Stimulated activated CD4-positive, alpha-beta T cell treated with anti-CD3 and anti-CD28 coated beads, Interleukin-1b, Interleukin-23, amount 100 ng/mL, for 1 hour (primary cell): ENCODE measurements around the gene KCTD18.
A peak's percentile ranks its signal among the peaks of the same experiment; 100 is the strongest.

Experiments used
- DNase-seq, 2 donors: peaks; one replicate each; pipeline ENCODE4 v3.0.0-alpha.2; 2020; ENCODE audit warnings: low read depth in 2 of 2

The KCTD18 gene

DNA sequence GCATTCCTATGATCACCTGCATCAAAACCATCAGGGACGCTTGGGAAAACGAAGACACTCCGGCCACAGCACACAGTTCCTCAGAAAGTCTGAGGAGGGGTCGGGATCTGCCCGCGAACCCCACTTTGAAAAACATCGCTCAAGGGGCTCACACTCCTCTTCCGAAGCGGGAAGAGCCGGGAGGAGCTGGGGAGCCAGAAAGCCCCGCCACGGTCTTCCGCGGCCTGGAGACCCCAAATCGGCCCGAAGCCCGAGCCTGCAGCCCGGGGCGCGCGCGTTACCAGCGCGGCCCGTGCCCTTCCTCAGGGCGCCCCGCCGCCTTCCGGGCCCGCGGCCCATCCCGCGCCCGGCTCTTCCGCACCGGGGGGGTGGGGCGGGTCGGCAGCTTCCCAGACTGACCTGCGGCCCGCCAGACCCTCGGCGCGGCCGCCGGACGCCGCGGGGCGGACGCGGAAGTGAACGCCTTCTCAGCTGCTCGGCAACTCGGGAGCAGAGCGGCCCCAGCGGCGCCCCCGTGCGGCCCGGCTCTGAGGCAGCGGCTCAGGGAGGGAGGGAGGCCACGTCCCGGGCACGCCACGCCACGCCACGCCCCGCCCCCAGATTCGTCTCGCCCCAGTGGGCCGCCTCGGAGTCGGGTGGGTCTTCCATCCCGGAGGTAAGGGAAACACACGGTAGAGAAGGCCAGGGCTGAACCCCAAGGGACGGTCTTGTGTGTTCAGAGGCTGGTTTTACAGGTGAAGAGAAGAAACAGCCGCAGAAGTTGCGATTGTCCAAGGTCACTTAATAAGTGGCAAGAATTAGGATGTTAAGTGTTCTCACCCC is at the start of gene KCTD18:
KCTD18 (minus strand) TSS at position 457 of the 822 bp plus-strand sequence. CDS start 3,052 bp downstream, outside the sequence.
- DNase-seq, result peak; percentile 68 to 85

DNA sequence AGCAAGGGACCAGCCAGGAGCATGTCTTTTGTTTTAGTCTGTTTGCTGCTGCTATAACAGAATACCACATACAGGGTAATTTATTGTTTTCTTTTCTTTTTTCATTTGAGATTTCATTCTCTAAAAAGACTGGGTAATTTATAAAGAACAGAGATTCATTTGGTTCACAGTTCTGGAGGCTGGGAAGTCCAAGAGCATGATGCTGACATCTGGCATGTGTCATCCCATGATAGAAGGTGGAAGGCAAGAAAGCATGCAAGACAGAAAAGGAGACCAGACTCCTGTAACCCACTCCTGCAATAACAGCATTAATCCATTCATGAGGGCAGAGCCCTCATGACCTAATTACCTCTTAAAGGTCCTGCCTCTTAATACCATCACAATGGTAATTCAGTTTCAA is 30.9 kb upstream of the KCTD18 start:
- no peak for DNase-seq

DNA sequence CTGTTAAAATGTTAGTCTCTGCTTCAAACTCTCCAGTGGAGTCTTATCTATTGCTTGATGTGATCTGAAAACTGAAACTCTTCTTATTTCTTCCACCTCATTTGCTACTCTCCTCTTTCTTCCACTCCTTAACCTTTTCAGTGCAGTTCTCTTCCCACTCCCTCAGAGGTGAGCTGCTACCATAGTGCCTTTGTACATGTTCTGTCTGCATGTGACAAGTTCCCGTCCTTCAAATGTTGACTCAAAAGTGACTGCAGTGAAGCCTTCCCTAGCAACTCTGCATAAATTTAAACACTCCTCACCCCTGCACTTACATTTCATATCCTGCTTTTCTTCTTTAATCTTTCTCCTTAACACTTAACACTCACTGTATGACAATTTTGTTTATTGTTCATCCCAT is 28.3 kb upstream of the KCTD18 start:
- no peak for DNase-seq

DNA sequence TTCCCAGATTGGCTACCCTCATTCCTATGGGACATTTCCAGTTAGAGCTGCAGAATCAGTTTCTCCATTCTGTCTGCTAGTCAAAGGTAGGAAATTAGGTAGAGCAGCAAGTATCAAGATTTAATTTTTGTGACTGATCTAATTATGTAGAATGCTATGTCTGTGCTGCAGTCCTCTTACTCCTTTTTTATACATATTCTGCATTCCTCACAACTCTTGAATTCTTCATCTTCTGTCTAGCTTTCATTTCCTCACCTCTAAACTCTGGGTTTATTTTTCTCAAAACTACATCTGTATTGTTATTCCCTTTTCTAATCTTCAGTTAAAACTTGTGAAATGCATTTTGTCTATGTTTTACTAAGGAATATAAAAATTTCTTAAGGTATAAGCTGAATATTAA is 24.7 kb upstream of the KCTD18 start:
- no peak for DNase-seq

DNA sequence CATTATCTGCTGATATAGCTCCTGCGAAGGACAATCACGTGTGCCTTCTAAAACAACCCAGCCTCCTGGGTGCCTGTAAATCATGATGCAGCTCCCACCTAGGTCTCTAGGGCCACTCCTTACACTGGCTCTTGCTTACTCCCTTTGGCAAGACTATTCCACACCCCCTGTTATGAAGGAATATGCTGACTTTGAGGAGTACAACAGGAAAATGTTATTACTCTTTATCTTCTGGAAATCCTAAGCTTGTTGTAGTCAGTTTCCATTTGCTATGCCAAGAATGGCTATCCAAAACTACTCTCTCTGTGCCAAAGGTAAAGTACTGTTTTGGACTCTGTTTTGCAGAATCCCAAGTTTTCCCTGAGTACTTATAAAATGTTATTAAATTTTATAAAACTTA is 23.9 kb upstream of the KCTD18 start:
- no peak for DNase-seq

DNA sequence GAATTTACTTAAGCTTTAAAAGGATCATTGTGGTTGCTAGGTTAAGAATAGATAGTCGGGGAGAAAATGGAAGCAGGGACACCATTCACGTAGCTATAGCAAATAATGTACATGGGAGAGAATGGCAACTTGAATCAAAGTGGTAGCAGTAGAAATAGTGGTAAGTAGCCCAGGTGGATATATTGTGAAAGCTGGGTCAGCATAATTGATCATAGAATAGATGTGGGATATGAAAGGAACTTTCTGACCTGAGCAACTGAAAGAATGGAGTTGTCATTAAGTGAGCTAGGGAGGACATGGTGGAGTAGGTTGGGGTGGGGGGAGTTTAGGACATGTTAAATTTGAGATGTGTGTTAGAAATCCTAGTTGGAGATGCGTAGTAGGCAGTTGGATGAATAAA is 18.4 kb upstream of the KCTD18 start:
- DNase-seq, result no peak

DNA sequence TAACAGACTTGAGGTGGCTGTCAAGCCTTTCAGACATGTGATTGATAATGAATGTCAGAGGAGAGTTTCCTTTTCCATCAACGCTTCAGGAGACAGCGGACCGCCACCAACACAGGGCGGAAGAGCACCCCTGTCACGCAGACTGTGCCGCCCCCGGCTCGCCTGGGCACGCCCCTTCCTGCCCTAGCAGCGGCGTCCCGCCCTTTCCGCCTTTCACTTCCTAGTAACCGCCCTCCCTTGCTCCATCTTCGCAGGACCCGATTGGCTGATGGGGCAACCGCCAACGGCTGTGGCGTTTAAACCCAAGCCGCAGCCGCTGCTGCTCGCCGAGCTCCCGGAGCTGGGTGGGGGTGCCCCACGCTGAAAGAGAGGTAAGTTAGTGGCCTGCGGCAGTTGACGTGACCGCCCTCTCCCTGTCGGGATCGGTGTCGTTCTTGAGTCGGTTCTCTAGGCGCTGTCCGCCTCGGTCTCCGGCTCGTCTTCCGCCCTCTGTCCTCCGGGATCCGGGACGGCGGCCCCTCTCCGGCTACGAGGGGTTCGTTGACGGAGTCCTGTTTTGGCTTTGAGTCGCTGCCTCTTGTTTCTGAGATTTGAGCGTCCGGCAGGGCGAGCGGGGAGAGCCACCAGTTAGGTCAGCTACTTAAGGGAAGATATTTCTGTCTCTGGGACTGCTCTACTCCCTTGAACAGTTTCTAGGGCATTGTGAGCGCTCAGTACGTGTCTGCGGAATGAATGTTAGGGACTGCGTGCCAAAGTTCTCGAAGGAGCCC is 16.2 kb upstream of the KCTD18 start, which contains the start of gene SGO2:
SGO2 (plus strand) TSS at position 326 of the 770 bp plus-strand sequence. CDS start 6,769 bp downstream, outside the sequence.
- peak; percentile 87 to 88 for DNase-seq

DNA sequence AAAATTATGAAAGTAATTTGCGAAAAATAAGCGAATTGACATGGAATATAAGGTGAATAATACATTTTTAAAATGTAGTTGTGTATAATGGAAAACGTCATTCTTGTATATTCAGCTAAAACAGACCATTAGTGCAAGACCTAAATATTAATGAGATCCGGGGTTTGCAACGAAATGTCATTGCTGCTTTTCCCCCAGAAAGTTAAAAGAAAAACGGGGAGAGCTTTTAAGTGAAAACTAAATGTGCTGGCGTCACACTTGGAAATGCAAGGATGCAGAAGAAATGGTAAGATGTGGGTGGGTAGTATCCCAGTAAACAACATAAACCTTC is 15.6 kb upstream of the KCTD18 start:
- no peak for DNase-seq

DNA sequence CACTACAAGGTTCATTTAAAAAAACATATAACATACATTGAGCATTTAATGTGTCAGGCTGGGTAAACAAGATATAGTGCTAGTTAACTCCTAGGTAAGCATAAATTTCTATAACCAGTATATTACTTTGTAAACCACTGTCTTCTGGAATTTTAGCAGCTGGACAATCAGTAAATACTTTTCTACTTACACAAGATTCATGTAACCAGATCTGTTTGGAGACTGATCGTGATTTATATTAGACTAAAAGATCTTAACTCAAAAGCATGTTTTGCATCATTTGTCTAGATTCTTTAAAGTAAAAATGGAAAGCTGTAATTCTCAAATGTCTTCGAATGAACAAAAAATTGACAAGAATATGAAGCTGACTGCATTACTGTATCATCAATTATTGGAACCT is 15.2 kb upstream of the KCTD18 start:
- no peak for DNase-seq

DNA sequence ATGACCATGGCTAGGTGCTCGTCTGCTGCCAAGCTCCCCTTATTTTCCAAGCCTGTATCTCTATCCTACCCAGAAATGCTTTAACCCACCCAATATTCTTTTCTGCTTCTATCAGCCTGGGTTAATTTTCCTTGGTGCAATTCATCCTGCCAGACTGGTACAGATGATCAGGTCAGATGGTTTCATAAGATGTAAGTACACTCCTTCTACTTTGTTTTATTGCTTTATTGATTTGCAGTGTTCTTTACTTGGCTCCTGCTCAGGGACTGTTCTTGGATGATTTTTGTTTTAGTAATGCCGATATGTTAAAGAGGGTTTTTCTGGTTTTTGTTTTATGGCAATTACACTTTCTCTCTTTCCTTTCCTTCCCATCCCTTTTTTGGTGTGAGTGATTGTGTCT is 13.7 kb upstream of the KCTD18 start:
- DNase-seq, result no peak

DNA sequence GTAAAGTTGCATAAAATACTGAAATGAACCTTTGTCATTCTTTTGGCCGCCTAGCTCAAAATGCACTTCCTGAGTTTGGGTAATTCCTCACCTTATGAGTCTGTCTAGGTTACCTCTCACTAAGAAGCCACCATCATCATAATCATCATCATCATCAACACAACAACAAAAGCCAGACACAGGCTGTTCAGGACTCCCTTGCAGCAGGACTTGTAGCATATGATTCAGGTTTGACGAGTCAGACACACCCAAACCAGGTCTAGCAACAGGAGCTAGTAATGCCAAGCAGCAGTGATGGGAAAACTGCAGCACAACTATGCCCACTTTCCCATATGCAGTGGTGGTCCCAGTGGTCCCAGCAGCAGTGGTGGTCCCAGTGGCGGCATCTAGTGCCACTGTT is 13.3 kb upstream of the KCTD18 start:
- DNase-seq, result no peak

DNA sequence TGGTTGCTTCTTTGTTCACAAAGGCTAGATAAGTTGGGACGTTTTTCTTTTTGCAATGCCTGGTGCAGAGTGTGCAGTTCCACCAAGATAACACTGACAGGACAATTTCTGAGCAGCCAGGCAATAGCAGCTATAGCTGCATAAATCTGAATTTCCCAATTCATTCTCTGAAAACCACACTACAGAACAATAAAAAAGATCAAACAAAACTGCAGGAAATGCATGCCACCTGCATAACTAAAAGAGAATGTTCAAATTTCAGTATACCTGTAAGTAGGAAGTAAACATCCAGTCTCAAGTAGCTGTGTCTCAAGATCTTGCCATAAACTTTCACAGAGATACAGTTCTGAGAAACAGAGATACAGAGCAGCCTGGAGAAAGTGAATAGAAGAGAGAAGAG is 5.3 kb upstream of the KCTD18 start:
- no peak for DNase-seq

DNA sequence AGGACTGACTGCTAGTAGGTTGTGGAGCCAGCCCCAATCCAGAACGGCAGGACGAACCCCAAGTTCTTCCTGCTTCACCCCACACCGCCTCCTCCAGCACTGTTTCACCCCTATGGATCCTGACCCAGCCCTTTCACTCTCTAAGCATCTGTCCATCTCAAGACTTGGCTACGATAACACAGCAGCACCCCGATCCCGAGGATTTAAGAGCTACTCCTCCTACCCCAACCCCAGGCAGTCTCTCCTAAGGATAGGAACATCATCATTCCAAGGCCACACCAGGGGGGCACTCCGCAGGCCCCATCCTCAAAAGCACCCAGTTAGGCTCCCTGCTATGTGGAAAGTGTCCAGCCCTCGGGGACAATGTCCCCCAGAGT is 645 bp downstream of the KCTD18 start:
- no peak for DNase-seq

DNA sequence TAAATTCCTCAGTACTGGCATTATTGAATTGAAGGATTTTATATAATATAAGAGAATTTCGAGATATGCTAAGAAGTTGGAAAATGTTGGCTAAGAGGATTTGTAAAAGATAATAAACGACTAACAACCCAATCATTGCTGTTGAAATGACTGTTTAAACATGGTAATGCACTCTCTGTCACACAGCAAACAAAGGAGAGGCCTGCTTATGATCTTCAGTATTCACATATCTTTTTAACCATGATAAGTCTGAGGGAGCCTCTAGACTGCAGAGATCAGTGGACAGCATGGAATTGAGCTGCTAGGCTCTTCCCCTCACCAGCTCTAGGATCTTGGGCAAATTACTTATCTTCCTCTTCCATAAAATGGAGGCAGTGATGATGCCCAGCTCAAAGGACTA is 2.7 kb downstream of the KCTD18 start:
- DNase-seq, result no peak

DNA sequence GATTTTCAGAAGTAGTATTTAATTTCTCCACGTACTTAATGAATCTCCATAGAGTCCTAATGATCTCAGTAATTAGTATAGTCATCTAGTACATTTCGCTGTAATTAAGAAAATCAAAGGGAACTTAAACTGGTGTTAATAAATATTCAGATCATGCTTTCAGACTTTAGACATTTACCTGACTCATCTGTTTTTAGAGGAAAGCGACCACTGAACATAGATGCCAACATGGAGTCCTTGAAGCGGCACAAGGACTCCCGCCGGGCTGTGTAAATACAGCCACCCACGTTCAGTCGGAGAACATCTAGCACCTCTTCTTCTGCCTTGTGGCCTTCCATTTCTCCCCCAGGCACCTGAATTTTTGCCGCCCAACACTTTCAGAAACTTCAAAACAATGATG is 3.2 kb downstream of the KCTD18 start:
- DNase-seq, result no peak

DNA sequence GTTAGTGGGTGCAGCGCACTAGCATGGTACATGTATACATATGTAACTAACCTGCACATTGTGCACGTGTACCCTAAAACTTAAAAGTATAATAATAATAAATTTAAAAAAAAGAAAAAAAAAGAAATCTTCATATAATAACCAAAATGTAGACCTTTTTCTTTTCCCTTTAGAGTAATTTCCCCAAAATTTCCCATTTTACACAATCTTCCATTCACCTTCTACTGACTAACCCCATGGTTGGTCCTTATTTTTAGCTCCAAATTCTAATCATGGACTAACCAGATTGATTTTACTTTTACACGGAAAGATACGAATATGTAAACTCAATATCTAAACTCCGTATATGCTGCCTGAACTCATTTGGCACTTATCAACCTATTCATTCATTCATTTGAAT is 7.7 kb downstream of the KCTD18 start:
- DNase-seq, result no peak

DNA sequence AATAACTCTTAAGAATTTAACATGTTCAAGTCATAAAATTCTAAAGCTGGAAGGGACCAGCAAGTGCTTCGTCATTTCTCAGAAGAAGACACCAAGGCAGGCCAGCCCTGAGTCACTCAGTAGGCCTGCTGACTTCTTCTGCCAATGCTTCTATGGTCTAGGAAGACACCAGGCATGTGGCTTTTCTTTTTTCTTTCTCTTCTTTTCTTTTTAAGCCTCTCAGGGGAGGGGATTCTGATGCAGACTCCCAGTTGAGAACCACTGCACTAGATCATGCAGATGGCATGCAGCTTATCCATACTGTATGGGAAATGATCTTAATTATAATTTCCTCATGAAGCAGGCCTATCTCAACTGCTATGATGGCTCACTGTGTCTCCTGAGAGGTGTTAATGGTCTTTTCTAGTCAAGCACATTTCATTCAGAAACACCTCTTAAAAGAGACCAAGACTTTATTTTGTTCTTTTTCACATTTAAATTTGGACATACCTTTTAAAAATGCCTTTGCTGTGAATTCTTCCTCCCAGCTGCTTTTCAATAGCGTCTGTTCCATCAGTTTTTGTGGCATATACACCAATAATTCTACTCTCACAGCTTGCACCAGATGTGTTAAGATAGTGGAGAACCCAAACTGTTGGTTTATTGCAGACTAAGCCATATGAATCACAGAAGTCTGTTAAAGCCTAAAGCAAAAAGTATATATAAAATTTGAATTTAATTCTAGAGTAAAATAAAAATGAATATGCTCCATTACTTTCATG is 11.3 kb downstream of the KCTD18 start:
- DNase-seq, result no peak

DNA sequence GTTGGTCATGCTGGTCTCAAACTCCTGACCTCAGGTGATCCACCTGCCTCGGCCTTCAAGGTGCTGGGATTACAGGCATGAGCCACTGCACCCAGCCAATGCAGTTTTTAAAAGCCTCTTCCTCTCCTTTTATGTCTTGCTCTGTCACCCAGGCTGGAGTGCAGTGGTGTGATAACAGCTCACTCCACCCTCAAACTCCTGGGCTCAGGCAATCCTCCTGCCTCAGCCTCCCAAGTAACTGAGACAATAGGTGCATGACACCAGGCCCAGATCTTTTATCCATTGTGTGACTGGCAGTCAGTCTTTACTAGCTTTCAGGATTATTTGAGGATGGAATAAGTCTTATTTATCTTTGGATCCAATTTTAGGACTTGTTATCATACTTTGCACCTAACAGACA is 13.2 kb downstream of the KCTD18 start:
- DNase-seq, result no peak

DNA sequence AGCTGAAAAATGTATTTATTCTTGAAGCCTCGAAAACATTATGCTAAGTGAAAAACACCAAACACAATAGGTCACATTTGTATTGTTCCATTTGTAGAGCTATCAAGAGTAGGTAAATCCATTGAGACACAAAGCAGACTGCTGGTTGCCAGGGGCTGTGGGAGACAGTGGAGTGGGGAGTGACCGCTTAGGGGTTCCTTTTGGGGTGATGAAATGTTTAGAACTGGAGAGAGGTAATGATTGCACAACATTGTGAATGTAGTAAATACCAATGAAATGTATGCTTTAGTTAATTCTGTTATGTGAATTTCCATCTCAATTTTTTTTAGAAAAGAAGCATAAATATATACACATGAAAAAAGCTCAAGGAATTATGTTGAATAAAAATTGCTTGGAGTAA is 15.8 kb downstream of the KCTD18 start:
- DNase-seq, result no peak

DNA sequence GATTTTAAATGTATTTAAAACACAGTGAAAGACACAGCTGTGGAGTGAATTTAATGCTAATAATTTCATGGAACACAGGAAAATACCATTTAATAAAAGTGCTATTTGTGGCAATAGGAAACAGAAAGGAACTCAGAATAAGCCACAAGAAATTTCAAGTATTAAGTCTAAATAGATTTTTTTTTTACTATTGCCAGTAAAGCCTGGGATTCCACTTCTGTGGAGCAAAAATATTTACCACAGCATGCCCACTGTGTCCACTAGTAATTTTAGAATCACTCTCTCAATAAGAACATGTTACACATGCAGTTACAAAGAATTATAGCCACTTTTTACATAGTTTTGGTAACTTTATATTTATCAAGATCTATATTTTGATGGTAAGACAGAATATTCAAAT is 17.2 kb downstream of the KCTD18 start:
- DNase-seq, result no peak

DNA sequence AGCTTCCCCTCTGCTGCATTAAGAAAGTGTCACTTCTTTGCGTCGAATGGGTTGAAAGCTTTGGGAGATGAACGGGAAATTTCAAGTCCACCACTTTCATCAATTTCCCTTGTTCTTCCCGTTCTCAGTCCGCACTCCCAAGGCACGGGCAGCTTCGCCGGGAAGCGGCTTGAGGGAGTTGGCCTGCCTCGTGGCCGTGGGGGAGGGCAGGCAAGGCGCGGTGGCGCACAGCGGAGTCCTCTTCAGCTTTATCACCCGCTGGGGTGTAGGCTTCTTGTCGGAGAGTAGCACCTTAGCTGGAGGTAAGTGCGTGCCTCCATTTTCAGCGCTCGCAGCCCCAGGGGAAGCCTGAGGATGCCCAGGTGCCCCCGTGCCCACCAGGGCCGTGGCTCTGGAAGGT is 19.9 kb downstream of the KCTD18 start:
- DNase-seq, result no peak

DNA sequence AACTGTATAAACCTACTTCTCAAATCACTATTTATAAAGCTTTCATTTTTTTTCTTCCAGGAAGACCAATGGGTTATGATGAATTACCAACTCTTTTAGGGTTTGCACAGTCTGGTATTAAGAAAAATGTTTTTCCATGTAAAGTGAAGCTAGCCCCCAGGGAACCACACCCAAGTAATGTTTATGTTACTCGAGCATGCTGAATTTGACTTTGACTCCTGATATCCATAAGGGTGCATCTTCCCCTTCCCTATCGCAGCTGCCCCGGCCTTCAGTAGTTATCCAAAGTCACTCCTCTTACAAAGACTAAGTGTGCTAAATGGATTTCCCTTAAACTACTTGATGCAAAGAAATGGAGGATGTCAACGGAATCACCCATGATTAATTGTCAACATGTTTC is 21.7 kb downstream of the KCTD18 start:
- no peak for DNase-seq

DNA sequence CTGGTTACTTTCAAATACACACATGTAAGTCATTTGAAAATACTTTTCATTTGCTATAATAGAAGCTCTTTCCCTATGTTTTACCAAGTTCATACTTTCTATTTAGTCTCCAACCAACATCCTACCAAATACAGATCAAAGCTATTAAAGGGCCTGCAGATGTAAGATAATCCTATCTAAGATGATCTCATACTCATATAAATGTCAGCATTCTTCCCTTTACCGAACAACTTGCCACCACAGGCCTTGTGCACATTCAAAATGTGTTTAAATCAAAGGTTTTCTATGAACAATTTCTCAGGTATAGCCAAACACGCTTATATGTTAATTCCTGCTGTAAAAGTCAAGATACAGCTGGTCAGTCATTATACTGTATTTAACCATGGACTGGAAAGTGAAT is 23.3 kb downstream of the KCTD18 start:
- DNase-seq, result no peak
